GM12801 (cell line): ENCODE results near the gene PACS1.

Experiments used
- CTCF ChIP-seq: IDR thresholded peaks from one replicate; pipeline ENCODE4 v1.5.1; 2011; ENCODE audit warnings: control low read depth; ENCODE audit not compliant: insufficient read length; ENCODE audit errors: extremely low read depth

The PACS1 gene

GRCh38 chr11:66181632-66182315 is 111.7 kb downstream of the PACS1 start:
- no peak for TF ChIP-seq CTCF

- TF ChIP-seq CTCF: no peak
Observed at GRCh38 chr11:66183494-66184048, 113.5 kb downstream of the PACS1 start.

- no peak for TF ChIP-seq CTCF
Observed at GRCh38 chr11:66184728-66185127, 114.7 kb downstream of the PACS1 start.

GRCh38 chr11:66186470-66186869 is 116.4 kb downstream of the PACS1 start:
- TF ChIP-seq CTCF: no peak

- TF ChIP-seq CTCF: no peak
Observed at GRCh38 chr11:66187453-66187852, 117.4 kb downstream of the PACS1 start.

GRCh38 chr11:66188580-66188979 is 118.5 kb downstream of the PACS1 start:
- no peak for TF ChIP-seq CTCF

- no peak for TF ChIP-seq CTCF
Observed at GRCh38 chr11:66189031-66189745, 119.1 kb downstream of the PACS1 start.
